Stimulated activated CD8-positive, alpha-beta memory T cell treated with anti-CD3 and anti-CD28 coated beads, Interleukin-2, amount 100 ng/mL, for 1 hour (primary cell): ENCODE results near the gene TRAM2.

Source experiments
- DNase-seq, 2 donors: peaks; one replicate each; pipeline ENCODE4 v3.0.0-alpha.2; 2020; ENCODE audit warnings: low read depth in 2 of 2

The TRAM2 gene

DNA sequence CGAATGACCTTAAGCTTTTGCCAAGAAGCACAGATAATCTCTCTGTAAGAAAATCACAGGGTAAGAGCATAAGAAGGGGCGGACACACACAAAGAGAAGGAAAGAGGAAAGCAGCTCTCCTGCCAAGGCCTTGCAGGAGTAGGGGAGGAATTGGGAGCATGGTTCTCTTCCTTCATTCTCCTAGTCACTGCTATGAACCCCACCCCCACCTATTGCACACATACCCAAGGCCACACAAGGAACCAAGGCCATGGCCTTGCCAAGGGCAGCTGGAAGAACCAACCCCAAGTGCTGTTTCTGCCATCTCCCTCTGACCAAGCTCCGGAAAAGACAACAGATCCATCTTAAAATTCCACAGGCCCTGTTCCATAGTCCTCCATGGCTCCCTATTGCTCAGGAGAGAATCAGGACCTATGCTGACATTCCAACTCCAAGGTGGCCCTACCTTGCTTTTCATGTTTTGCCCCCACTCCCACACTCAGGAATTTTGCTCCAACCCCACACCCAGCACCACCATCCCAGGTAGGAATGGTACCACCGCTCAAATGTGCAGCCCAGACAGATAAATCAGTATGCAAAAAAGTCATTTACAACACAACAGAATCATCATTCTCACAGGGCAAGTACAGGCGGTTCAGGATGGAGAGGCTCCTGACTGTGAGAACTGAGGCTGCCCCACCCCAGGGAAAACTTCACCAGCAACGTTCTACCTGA lies 31.3 kb downstream of the TRAM2 start:
- no peak for DNase-seq

DNA sequence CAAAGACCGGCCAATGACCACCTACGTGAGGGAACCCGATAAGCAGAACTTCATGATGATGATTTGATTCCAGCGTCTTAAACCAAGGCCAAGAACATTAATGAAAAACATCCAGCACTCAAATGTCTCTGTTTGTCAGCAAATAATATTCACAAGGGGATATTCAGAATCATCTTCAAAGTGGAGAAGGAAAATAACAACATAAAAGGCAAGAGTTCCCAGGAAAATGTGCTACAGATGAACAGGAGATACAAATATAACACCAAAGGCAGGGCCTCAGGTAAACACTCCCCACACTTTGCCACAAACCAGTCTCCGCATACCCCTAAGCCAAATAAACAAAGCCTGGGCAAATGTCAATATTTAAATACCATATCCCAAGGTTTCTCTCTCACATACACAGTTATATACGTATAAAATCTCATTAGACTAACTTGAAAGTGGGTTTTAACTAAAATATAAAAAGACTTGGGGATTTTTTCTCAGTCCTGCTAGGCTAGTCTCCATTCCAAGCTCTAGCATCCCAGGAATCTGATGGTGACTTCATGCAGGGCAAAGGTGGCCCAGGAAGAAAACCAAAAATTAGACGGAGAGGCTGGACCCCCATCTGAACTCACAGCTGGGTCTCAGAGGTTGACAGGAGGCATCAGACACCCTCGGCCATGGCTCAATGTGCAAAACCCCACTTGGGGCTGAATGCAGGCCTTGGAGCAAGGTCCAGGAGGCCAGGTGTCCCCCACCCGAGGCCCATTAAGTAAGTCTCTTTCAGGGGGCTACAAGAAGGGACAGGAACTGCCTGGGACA lies 32.1 kb downstream of the TRAM2 start:
- no peak for DNase-seq

DNA sequence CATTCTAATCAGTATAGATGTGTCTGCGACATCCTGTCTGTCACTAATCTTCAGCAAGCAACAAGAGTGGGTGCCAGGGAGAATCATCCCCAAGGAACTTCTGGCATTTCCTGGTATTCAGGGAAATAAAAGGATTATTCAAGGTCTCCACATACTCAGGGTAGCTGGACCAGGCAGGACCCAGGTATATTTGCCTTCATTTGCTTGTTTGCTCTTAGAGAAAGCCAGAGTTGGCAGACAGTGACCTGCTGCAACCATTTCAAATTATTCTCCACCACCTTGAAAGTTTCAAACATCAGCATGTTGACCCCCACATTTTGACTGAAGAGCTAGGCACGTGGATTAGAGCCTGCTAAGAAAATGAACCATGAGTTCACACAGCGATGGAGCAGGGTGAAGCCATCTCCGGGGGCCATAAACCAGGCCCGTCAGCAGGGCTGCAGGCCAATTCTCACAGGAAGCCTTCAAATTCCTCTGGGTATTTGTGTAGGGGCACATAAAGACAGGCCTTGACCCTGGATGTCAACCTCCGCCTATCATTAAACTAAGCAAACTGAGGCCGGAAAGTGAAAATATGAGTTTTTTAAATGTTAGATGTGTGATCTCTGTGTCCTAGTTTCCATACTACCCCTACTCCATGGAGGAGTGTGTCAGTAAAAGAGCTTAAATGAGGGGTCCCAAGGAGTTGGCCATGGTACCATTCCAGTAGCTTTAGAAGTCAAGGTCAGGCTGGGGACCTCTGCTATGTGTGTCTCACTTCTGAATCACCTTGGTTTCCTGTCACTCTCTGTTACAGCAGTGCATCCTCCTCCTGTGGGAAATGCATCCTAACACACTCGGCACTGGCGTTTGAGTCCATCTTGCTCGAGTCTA lies 32.9 kb downstream of the TRAM2 start:
- no peak for DNase-seq

DNA sequence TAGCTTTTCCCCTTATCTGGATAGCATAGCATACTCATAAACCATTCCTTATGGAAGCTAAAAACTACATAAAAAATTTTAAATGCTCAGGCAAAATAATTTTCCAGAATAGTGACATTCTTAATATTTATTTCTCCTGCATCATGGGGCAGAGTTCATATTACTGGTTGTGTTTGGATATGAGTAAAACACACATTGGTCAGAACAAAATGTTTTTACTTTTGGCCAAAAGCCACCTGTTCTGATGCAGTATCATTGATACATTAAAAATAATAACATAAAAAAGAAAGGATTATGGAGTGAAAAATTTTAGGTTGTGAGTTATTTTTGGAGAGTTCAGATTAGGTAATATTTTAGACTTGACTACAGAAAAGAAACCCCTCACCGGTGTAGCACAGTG lies 33.6 kb downstream of the TRAM2 start:
- no peak for DNase-seq

DNA sequence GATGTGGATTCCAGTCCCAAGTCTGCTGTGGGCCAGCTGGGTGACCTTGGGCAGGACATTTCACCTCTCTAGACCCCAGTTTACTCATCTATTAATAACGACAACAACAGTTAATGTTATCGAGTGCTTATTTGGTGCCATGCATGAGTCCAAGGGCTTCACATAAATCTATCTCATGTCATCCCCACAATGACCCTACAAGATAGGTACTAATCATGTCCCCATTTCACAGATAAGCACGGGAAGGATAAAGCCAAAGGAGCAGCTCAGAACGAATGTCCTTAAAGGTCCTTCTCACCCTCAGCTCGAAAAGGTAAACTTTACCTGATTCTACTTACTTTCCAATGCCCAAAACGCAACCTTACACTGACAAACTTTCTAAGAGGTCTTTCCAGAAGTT lies 35.7 kb downstream of the TRAM2 start:
- no peak for DNase-seq

DNA sequence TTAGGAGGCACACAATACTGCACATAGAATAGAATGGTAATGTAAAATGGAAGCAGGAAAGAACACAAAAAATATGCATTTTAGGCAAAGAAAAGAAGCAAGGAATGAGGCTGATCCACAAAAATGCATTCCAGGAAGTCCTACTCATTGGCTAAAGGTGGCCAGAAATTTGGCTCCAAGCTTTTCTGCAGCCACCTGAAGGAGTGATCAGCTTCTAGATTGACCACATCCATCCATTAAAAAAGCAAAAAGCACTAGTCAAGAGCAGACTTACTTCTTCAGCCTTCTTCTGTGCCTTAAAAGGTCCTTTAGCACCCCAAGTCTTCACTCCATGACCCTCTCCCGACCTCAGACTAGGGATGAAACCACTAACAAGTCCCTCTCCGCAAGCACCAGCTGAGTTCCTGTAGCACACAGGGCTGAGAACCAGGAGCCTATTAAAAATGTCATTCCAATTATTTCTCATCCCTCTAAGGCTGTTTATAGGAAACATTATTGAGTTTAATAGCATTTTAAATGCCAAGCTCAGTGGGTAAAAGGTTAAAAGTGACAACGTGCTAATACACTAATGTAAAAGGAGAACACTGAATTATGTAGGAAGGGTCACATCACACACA lies 36.5 kb downstream of the TRAM2 start:
- no peak for DNase-seq

DNA sequence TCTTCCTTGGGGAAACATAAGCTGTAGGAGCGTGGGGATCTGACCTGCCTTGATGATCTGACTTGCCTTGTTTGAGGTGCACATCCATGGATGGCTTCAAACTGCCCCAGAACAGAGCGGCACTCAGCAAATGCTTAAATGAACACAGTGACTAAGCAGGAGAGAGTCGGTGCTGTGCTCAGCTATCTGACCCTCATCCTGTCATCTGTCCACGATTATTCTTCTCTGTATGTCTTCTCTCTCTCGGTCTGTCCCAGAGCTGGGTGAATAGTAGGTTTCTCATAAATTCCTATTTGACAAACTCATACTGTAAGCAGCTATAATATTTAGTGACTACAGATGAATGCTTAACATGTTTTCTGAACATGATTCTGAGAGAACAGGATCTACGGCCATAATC lies 37.3 kb downstream of the TRAM2 start:
- DNase-seq = no peak

DNA sequence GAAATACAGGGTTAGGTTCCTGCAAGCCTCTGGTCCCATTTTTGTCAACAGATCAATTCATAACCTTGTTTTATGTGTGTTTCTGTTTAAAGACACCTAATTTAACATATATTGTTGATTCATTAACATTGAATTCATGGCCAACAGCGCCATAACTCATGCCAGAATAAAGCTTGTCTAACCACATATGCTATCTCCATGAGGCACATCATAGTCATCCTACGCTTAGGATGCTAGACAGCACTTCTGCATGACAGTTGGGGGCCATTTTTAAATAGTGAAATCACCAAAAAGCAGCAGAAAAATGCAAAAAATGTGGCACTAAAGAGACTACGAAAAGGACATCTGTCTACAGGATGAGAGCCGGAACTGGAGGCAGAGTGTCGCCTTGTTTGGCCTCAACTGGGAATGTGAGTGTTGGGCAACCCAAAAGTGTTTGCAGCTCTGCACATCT lies 37.9 kb downstream of the TRAM2 start:
- no peak for DNase-seq

DNA sequence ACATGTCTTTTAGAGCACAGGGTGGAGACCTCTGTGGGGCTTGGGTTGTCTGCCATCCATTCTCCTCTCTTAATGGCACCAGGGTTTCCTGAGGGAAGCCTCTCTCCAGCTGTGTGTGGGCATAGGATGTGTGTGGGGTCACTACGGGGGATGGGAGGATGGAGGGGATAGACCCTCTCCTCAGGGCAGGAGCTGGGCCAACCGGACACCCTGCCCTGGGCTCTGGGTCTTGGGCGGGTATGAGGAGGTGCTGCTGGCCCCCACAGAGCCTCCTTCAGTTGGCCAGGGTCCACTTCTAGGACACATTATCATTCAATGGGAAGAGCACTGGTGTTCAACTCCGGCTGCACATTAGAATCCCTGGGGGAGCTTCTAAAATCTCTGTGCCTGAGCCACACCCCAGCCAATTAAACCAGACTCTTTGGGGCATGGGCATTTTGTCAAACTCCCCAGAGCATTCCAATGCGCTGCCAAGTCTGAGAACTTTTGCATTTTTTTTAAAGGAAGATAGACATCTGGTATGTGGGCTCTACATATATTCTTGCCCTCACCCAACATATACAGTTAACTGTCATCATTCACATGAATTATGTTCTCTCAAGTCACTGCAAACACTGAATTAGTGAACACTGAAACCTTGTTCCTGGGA lies 38.5 kb downstream of the TRAM2 start:
- no peak for DNase-seq

DNA sequence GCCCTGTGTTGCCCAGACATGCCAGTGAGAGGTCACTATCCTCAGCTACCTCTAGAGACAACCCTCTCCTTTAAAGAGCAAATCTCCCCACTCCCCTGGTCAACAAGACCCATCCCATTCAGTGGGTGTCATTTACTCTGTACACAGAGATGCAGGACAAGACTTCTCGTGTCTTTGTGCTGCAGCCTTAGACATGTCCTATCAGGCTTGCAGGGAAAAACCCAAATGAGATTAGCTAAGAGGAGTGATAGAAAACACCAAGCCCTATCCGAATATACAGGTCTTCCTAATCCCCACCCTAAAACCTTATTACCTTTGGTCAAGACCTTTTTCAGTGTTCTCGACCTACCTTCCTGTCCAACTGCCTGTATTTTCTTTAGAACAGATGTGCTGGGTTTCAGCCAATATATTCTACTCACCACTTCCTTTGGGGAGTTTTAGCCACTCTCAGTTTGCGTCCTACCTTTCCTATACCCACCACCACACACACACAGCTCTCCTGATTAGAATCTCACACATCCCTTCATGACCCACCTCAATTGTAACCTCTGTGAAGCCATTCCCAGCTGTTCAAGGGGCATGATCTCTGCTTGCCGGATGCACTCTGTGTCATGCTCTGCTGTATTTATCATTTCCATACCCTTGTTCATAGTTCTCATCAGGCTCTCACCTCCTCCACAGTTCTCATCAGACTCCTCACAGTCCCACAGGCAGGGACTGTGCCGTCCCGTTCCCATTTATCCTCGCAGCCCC lies 39.7 kb downstream of the TRAM2 start:
- no peak for DNase-seq

DNA sequence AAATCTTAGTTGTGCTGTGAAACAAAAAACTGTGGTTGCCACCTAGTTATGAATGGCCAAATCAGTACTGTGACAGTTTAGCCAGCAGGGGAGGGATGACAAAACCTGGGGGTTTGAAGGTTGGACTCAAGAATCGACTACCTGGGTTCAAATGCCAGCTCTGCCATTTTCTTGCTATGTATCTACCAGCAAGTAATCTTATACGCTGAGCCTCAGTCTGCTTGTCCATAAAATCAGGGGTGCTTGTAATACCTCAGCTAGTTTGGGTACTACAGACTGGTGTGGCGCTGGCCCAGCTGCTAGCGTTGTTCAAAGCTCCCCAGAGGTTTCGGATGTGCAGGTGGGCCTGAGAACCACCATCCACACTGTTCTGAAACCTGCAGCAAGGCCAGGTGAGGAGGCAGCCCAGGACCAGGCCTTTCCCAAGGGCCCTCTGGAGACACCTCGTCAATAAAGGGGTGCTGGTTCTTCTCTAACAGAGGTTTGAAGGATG lies 40.4 kb downstream of the TRAM2 start:
- DNase-seq = no peak

DNA sequence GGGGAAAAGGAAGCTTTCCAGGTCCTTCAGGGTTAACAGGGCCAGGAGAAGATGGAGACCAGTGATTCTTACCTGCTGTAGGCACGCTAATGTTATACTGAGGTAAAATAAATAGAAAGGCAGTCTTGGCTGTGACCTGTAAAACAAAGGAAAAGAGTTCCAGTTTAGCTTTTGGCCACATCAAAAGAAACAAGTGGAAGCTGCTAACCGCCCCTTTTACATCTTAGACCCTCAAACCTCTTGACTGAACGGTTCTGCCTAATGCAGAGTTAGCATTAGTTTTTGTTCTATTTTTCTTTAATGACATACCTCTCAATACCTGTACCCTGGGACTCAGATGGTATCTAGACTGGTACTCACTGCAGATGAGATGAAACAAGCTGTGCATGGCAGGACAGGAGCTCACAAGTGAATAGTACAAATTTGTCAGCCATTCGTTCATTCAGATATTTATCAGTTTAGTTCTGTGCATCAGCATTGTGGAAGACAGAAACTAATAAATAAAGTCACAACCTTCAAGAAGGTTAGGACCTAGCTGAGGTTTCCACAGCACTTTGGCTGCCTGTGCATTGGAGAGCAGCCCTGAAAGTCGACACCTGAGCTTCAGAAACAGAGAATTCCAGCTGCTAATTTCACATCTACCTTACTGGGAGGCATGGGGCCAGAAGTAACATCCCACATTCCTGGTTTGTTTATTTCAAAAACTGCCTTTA lies 41.0 kb downstream of the TRAM2 start:
- DNase-seq = no peak

DNA sequence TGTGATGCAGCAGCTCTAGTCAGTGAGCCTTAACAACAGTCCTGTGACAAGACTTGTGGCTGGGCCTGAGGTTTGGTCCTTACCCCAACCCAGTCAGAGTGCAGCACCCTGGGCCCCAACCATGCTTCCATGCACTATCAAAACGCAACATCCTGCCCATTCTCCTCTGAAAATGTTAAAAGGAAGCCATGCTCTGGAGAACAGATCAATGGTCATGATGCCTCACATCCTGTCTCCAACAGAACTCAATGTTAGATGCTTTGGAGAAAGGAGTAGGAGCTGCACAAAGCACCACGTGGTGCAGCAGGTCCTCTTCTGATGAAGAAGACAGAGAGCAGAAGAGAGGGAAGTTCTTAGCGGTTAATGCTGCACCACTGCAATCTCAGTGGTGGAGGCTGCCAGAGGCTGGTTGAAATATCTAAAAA lies 41.9 kb downstream of the TRAM2 start:
- DNase-seq = no peak

DNA sequence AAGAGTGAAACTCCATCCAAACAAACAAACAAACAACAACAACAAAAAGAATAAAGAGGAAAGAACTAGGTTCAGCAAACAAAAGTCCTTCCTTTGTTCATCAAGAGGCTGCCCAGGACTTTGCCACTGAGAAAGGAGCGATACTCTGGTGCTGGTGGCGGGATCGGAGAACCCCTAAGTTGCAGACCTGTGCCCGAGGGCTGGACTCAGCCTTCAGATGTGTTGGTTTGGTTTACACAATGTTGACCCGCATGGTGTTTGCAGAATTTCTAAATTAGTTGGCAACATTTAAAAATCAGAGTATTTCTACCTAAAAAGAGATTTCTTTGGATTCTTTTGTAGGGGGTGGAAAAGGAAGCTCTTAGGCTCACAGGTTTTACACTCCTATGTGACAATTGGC lies 42.5 kb downstream of the TRAM2 start:
- DNase-seq = no peak

DNA sequence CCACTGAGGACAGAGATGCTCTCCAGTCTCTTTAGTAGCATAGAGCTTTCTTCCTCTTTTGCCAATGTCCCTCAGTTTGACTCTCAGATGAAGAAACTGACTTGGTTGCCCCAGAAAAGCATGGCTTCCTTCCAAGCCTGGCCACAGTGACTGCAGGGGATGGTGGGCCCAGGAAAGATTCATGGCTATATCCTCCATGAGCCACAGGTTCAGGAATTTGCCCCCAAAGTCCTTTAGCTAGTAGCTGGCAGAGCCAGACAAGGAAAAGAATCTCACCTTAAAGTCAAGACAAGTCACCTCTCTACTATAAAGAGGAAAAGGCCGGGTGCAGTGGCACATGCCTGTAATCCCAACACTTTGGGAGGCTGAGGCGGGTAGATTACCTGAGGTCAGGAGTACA lies 43.4 kb downstream of the TRAM2 start:
- no peak for DNase-seq

DNA sequence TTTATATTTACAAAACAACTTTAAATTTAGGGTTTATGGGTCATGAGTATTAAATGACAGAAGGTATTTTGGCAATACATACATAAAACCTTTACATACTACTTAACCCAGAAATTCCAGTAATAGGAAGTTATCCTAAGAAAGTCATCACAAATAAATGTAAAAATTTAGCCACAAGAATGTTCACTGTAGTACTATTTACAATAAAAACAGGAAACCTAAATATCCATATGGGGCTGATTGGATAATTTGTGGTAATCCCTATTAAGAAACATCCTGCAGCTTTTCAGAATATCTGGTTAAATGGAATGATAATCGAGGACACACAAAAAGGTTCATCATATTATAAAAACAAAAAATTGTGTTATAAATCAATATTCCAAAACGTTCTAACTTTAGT lies 44.4 kb downstream of the TRAM2 start:
- DNase-seq = no peak

DNA sequence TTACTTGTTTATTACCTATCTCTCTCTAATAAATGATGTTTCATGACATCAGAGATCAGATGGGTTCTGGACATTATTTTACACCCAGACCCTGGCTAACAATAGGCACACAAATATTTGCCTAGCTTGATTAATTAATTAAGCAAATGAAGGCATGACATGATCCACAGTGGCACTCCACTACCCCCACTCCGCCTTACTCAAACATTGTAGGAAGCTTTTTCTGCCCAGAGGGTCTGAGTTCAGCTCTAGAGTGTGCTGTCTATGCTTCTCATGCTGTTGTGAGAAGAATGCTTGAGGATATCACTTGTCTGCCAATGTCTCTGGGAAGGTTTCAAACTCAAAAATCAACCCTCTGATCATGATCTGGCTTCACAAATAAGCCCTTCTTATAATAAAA lies 45.0 kb downstream of the TRAM2 start:
- no peak for DNase-seq

DNA sequence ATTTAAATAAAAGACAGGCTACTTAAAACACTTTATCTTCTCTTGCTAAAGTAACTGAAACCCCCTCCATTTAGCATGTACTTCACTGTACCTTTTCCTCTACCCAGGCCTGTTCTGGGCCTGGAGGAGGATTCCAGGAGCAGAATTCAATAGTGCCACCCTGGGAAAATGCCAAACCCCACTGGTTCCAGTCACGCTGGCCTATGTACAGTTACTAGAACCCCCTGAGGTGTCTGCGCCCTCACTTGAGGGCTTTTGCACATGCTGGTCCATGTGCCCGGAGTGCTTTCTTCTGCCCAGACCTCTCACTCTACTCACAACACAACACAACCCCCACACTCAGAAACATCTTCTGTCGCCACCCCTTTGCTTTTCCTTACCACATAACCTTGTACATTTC lies 45.5 kb downstream of the TRAM2 start:
- DNase-seq = no peak

DNA sequence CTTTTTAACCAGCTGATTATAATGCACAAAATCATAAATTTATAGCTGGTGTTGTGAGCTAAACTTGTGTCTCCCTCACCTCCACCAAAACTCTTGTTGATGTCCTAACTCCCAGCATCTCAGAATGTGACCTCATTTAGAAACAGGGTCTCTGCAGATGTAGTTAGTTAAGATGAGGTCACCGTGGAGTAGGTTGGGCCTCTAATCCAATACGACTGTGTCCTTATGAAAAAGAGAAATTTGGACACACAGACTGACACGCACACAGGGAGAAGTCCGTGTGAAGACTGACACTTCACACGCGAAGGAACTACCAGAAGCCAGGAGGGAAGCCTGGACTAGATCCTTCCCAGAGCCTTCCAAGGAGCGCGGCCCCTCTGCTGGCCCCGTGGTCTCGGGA lies 46.5 kb downstream of the TRAM2 start:
- no peak for DNase-seq

DNA sequence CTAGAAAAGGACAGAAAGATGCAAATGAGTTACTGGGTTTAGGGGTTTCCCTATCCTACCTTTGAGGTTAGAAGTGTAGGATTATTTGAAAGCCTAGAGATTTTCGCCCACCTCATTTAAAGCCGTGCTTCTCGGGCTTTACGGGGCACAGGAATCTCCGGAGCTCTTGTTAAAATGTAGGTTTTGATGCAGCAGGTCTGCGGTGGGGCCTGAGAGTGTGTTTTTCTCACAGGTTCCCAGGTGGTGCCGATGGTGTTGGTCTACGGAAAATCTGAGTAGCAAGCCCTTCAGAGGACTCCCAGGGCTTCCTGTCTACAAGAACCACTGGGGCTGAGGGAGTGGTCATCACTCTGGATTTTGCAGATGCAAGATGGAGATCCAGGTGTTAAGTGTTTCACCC lies 47.5 kb downstream of the TRAM2 start:
- no peak for DNase-seq
